HG03060 (cell line): ENCODE results near the gene AVPR2.

ENCODE experiments used
- ATAC-seq: cut with Tn5 transposase; IDR thresholded peaks from one replicate; pipeline ENCODE4 v1.9.1; 2021; ENCODE audit warnings: low read depth, moderate number of reproducible peaks; ENCODE audit not compliant: unreplicated experiment

AVPR2 gene

DNA sequence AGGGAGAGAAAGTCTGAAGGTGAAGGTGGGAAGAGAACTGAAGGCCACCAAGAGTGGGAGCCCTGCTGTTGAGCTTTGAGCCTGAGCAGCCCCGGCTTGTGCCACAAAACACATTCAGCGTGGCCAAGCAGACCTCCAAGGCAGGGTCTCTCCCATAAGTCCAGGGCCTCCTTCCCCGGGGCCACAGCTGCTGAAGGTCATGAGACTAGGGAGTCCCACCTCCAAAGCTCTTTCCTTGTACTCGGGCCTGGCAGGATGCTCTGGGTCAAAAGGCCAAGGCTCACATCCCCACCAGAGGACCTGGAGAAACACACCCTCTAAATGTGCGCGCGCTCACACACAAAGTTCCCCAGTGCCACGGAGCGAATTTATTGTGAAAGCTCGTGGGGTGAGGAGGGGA lies 25.1 kb downstream of the AVPR2 start:
- ATAC-seq: no peak

DNA sequence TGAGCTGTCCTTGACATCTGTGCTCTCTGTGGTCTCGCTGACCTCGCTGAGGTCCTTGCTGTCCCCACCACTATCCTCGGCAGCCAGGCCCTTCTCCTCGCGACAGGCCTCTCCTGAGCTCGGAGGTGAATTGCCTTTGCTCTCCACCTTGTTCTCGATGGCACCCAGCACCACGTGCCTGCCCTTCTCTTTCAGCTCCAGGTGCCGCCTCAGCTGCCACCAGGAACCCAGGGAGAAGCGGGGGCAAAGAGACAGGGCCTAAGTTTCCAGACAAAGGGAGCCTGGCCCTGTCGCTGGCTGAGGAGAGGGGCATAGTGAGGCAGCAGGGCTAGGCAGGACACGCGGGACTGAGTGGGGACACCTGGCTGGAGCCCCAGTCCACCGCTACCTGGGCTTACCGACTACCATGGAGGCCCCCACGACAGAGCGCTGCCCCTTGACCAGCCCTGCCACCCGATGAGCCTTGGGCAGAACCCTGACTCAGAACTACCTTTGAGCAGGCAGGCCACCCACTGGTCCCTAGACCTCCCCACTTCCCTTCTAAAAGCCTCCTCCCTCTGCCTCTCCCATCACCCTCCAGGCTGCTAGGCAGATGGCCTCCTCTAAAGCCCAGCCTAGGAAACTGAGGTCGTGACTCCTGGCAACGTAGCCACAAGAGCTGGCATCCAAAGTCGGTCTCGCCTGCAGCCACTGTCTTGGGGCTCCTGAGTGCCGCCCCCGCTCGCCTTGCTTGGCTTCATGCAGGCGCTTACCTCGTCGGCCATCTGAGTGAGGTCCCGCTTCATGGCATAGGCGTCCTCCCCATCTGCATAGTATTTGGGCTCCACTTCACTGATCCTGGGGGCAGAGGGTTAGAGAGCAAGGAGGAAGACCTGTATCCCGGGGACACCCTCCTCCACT lies 25.8 kb downstream of the AVPR2 start:
- ATAC-seq: no peak

DNA sequence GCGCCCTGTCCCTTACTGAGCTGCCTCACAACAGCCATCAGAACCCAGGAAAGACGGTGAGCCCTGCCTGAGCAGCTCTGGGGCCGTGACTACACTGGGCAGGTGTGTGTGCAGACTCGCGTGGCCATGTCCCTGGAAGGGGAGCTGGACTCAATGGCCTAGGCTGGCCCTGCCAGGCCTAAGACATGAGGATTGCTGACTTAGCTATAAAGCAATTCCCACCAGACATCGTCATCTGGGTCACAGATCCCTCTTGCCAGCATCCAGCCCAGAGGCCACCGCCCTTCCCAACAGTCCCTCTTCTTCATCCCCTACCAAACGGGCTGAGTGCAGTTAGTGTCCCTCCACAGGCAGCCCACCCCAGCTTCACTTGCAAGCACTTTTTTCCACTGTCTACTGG lies 26.7 kb downstream of the AVPR2 start:
- ATAC-seq: no peak

DNA sequence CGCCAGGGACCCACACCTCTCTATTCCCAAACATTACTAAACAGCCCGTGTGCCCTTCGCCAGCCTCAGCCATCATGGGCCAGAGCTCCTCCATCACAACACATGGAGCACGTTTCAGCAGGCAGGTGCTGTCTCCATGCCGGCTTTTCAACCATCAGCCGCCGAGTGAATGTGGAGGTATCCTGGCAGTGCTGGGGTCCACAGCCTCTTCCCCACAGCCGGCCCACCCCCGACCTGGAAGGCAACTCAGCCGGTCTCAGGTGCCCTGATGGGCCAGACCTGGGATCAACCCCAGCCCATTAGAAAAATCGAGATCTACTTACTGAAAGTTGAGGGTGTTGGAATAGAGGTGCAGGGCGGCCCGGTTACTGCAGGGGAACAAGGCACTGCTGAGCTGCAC lies 27.3 kb downstream of the AVPR2 start:
- no peak for ATAC-seq

DNA sequence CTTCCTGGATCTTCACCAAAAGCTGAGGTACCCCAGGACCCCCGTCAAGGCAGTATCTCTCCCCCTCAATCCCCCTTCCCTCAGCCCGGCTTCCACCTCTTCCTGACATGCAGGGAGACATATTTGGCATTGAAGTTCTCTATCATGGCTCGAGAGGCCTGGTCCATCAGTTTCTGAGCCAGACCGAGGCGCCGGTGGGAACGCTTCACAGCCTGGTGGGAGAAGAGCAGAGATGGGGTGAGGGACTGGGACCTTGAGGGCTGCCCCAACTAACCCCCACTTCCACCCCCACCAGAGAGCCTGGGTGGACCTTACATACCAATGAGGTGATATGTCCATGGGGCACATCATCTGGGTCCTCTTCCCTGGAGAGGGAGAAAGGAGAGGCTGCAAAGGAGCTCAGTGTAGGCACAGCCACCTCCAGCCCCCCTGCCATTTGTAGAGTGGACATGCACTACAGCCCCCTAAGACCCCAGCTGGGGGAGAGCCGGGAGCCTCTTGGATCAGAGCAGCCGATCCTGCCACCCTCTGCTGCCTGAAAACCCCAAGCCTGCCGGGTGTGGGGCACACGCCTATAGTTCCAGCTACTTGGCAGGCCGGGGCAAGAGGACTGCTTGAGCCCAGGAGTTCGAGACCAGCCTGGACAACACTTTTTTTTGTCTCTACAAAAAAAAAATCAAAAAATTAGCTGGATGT lies 27.9 kb downstream of the AVPR2 start:
- no peak for ATAC-seq

DNA sequence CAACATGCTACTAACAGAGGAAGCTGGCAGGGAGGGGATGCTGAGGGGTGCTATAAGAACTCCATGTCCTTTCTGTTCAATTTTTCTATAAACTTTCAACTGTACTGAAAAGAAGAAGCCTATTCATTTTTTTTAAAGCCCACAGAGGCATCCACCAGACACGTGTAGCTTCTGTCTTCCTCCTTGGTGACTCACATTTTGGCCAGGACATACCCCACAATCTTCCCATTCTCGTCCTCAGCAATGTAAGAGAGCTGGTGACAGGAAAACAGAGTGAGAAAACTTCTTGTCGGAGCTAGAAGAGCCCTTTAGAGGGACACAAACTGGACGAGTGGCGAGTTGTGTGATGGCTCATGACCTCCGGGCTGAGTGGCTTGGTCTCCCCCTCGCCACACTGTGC lies 29.3 kb downstream of the AVPR2 start:
- ATAC-seq: no peak

DNA sequence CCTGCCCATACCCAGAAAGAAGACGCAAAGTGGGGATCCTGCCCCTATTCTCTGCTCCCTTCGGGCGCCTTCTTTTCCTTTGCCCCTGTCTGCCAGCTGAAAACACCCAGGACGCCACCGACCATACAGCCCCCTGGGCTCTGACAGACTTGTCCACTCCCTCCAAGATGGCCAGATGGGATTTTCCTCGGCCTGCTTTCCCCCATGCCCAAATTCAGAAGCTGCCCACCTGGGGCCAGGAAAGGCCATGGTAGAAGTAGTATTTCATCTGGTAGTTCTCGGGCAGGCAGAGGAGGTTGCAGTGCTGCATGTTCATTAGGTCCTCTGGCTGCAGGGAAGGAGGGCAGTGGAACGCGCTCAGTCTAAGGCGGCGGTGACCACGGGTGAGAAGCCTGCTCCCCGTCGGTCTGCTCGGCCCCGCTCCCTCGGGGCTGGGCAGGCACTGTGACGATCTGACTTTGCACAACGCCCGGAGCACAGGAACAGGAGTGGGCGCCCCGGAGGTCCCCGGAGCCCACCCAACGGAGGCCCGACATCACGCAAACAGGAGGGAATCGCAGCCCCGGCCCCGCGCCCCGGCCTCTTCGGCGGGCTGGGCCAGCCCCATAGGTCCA lies 29.8 kb downstream of the AVPR2 start:
- no peak for ATAC-seq

DNA sequence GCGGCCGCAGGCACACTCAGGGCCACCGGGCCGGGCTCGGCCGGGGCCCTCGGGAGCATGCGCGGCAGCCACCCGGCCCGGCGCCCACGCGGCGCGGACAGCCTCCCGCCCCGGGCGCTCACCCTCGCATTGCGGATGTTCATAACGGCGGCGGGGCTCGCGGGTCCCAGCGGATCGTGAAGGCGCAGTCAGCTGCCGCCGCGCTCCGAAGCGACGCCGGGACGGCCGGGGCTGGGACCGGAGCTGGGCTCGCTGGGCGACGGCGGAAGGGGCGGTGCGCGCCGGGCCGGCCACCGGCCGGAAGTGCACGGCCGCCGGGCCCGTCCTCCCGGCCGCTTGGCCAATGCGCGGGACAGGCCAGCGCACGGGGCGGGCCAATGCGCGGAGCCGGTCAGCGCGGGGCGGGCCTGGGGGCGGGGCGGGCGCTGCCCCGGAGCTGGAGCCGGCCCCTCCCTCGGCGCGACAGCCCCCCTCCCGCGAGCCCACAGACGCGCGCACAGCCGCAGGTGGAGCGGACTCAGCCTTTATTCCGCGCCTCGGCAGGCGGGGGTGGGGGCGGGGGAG lies 30.4 kb downstream of the AVPR2 start, which contains the start of gene NAA10:
TSS of gene NAA10 (minus strand) at position 276 of the 564 bp plus-strand sequence. CDS start at position 143, 133 bp downstream.
- ATAC-seq: no peak

DNA sequence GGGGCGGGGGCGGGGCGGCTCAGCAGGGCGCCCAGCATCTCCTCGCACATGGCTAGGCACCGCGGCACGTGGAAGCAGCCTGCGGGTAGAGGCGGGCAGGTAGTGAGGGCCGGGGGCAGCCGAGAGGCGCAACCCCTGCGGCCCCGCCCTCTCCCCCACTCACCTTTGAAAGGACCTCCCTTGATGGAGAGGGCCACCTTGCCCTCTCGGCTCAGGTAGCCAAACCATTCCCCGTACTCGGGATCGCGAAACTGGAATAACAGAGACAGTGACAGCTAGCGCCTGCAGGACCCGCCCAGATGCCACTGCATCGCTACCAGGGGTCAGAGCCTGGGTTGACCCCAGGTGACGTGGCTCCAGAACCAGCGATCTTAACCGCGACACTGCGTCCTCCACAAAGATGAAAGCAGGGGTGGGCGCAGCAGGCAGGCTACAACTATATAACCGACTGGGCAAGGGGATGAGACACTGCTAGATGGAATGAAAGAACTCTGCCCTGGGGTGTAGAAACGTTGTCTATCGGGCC lies 30.9 kb downstream of the AVPR2 start:
- ATAC-seq: no peak

DNA sequence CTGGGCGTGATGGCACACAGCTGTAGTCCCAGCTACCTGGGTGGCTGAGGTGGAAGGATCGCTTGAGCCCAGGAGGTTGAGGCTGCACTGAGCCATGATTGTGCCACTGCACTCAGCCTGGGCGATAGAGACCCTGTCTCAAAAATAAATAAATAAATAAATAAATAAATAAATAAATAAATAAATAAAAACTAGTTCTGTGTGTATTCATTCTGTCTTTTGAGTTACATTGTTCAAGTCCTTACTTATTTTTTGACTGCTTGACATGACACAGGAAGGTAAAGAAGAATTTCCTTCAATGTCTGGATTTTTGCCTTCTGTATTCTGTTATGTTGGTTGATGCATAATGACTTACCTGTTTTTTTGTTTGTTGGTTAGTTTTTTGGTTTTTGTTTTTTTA lies 32.6 kb downstream of the AVPR2 start:
- ATAC-seq: no peak

DNA sequence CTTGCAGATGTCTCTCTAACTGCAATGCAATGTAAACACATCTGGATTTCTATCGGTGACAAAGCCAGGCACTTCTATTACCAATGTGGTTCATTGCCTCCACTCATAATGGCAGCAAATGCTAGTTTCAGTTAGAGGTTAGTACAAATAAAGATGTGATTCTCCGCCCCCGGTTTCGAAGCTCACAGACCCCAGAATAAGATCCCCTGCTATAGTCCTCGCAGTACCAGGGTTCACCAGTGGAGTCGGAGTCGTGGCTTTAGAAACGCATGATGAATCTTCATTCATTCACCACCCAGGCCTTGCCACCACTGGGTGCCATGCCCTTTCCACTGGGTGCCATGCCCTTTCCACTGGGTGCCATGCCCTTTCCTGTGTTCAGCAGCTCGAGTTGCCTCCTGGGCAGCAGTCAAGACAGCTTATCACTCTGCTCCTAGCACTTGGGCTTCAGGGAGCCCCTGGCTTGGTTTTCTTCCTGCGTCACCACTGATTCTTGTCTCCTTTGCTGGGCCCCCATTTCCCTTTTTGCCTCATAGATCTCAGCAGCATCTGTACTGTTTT lies 33.8 kb downstream of the AVPR2 start:
- ATAC-seq: no peak

DNA sequence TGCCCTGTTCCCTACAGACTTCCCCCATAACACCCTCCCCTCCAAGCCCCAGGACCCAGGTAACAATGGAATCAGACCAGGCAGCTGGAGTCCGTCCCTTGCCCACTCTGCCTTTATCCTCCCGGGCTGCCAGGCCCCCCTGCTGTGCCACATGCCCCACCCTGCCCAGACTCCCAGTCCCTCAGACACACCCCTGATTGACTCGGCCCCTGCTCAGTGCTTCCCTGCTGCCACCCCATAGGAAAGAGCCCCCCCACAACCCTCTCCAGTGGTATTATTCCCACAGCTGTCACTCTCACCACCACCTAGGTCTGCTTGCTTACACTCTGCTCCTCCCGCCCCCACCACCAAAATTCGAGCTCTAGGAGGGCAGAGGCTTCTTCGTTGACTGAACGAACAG lies 35.1 kb downstream of the AVPR2 start:
- ATAC-seq: no peak

DNA sequence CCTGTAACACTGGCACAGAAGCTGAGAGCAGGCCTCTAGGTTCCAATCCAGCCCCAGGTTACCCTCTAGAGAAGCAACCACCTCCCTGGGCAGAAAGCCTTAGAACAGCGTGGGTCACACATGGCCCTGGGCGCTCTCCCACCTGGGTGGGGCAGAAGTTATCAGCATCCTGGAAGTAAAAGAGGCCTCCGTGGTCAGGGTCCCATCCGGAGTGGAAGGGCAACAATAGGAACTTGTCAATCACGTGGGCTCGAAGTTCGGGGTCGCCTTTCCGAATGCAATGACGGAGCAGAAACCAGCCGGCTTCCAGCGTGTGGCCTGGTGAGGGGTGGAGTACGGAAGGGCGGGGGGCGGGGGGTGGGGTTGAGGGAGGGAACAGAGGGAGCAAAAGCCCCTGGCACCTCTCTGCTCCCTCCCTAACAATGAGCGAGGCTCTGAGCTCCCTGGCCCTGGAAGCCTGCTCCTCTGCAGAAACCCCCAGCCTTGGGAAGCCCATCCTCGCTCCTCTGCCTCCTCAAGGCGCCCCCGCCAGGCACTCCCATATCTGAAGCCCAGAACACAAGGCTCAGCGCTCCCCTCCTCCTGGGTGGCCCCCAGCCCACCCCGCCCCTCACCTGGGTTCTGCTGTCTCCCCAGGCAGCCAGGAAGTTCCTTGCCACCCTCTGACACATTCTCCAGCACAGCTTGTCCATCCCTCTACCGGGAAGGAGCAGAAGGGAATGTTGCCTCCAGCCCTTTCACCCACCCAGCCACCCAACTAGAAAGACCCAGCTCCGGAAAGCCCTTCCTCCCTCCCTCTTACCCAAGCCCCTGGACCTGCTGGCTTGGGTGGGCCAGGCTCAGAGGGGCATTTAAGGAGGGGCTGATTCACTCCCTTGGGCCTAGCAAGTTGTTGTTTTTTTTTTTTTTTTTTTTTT lies 37.1 kb downstream of the AVPR2 start:
- no peak for ATAC-seq

DNA sequence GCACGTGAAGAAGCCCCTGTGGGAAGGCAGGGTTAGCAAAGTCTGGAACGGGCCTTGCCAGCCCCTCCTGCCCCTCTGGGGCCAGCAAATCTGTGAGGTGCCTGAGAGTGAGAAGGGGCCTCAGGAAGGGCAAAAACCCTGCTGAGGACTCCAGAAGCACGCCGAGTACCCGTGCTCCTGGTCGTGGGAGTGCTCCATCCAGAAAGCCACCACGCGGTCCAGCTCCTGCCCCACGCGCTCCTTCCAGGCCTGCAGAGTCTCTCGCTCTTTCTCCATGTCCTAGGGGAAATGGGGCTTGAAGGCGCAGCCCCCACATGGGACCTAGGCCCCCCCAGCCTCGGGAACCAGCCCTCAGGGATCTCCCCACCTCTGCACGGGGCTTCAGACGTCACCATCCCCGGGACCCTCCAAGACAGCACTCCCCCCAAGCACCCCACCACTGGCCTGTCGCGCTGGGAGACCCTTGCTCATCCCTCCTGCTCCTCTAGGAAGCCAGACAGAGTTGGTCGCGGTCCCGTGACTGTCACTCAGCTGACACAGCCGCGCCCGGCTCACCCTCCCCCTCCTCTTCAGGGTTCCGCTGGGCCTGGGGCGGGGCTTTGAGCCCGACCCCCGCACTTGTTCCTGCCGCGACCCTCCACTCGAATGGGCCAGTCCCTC lies 39.8 kb downstream of the AVPR2 start, which contains the start of gene RENBP:
TSS of gene RENBP (minus strand) at position 504 of the 660 bp plus-strand sequence. CDS start at position 471, 33 bp downstream.
- ATAC-seq: no peak

DNA sequence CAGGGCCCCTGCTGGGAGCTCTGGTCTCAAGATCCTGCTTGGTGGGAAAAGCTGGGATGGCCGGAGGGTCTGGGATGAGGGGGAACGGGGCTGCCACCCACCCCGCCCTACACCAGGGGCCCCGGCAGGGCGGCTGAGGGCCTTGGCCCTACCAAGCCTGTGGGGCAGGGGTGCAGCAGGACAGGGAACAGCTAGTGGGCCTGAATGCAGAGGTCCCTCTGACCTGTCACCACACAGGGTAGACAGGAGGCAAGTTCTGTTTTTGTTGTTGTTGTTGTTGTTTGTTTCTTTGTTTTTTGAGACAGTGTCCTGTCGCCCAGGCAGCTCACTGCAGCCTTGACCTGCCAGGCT lies 40.3 kb downstream of the AVPR2 start:
- ATAC-seq: no peak

DNA sequence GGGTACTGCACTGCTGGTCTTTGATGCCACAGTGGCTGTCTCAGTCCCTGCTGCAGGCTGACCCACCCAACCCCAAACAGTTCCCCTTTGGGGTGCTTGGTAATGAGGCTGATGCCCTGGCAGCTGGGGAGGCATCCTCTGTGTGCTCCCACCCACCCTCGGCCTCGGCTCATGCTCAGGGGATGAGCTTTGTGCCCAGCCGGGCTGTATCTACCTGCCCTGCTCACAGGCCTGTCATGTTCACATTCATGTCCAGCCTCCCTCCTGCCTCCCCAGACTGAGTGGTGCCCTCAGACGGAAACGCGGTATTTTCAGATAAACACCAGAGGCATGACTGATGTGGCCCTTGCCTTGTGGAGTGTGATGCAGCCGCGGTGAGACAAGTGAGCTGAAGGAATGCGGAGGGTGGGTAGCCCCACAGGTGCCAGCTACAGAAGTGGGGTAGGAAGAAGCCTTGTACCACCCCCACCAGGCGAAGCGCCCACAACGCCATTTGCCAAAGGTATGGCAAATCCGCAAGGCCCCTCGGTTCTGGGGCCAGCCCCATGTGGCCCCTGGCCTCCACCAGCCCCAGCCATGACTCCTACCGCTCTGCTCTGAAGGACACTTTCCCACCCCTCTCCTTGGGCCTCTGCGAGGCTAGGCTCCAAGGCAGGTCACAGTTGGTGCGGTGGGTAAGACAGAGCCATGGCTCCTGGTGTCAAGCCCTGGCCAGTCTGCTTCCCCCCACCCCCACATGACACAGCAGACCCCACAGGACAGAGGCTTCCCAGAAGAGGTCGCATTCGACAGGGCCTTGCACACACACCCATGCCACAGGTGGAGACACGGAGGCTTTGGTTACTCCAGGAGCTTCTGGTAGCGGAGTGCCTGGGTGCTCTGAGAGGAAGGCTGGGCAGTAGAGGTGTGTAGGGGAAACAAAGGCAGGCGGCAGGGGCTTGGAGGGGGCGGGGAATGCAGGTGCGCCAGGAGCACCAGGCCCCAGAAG lies 41.8 kb downstream of the AVPR2 start:
- ATAC-seq: no peak

DNA sequence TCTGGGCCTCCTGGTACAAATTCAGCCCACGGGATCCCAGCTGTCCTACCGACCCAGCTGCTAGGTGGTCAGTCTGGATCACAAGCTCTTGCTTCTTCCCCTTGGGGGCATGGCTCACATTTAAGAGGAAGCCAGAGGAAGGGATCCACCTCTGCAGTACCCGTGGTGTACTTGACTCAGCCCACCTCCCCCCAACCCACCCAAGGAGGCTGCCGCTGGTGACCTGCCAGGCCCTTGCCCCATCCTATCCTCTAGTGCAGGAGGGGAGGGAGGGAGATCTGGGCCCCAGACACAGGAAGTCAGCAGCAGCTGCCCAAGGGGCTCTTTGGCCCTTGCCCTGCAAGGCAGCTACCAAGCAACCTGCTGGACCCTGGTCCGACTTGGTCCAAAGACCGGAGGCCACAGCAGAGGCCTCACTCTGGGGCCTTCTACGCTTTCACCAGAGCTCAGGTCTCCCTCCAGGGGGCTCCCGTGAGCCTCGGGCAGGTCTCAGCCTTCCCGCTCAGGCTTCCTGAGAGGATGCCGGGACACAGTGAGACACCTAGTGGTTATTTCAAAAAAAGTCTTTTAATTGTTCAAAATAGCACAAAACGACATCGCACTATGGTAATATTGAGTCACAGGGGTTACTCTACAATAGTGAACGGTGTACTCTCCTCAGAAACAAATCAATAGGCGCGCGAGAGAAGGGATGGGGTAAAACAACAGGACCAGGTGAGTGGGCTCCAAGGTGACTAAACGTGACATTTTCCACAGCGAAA lies 42.7 kb downstream of the AVPR2 start:
- no peak for ATAC-seq
